ENCODE data around the gene MISP. TPM values are rescaled to one million over a fixed set of nuclear protein-coding genes. Genes with fewer than 3 reads are reported as not detected.

The MISP gene
- total and polyA plus RNA-seq, 2 of the 8 experiments (the other 6 are each of a cell fraction or from before 2014, with no cell fraction given), result 0.43 to 0.45 TPM

- no peak overlapping the region for H3K4me2 ChIP-seq (ENCODE audit: insufficient read depth in 1 of 2, low read depth in 2 of 2, low read length in 2 of 2)
- H3K27ac ChIP-seq (ENCODE audit: low read depth, low read length), result no peak overlapping the region
- POLR2A ChIA-PET (ENCODE audit: partially characterized antibody), result no interaction called here
- no peak for TF ChIP-seq JUND (IDR thresholded peaks at IDR 0.05; ENCODE audit: low read length)
- TF ChIP-seq CTCF (IDR thresholded peaks at IDR 0.05; ENCODE audit: control extremely low read depth in 1 of 3, insufficient read depth in 1 of 3, low read depth in 1 of 3, low read length in 3 of 3), result no peak
- TF ChIP-seq KDM1A (IDR thresholded peaks at IDR 0.05; ENCODE audit: borderline replicate concordance, low read length), result no peak
- TF ChIP-seq CBX5 (IDR thresholded peaks at IDR 0.05; ENCODE audit: low read depth, low read length), result no peak
- TF ChIP-seq EGR1 (IDR thresholded peaks at IDR 0.05; ENCODE audit: borderline replicate concordance, low read depth, low read length), result no peak
- no peak for TF ChIP-seq RNF2 (IDR thresholded peaks at IDR 0.05; ENCODE audit: borderline replicate concordance, low read depth, low read length, missing control alignments, poor library complexity, severe bottlenecking)
- no peak for TF ChIP-seq CEBPB (IDR thresholded peaks at IDR 0.05; ENCODE audit: low read depth, low read length)
- no peak for TF ChIP-seq SP1 (IDR thresholded peaks at IDR 0.05; ENCODE audit: low read depth, low read length)
- TF ChIP-seq POLR2A (IDR thresholded peaks at IDR 0.05; ENCODE audit: control extremely low read depth in 1 of 2, low read depth in 2 of 2, low read length in 2 of 2), result no peak
- TF ChIP-seq EZH2 (IDR thresholded peaks at IDR 0.05; ENCODE audit: low read depth, low read length, severe bottlenecking), result no peak
- no peak for TF ChIP-seq TAF1 (IDR thresholded peaks at IDR 0.05; ENCODE audit: low read depth, low read length)
- TF ChIP-seq MAX (IDR thresholded peaks at IDR 0.05), result no peak
These were observed 40.1 kb upstream of the MISP start for GRCh38 chr19:710767-711166.

More at GRCh38 chr19:710767-711166, 40.1 kb upstream of the MISP start:
- Histone ChIP-seq H3K4me3 (ENCODE audit: extremely low read depth in 1 of 4, insufficient read depth in 2 of 4, low read depth in 3 of 4, low read length in 4 of 4) (no peak overlapping the region), H2BK5ac (ENCODE audit: low read depth, low read length) (no peak overlapping the region), H3K79me2 (ENCODE audit: control insufficient read depth in 1 of 2, insufficient read depth in 2 of 2, low read length in 2 of 2) (no peaks in the 10 kb centered on the region), H3K9ac (replicated peaks in 1 of 4; ENCODE audit: extremely low read depth in 1 of 4, low read depth in 3 of 4, low read length in 3 of 4) (no peak overlapping the region), H3K4ac (replicated peaks; ENCODE audit: insufficient read length, low read depth, low read length) (no peak overlapping the region), H3K18ac (ENCODE audit: extremely low read depth, low read length) (no peak overlapping the region), H4K91ac (replicated peaks; ENCODE audit: insufficient read length, low read length) (no peak overlapping the region), H3K36me3 (ENCODE audit: control insufficient read depth in 2 of 4, insufficient read depth in 4 of 4, low read length in 3 of 4) (no peaks in the 10 kb centered on the region), H3K23ac (ENCODE audit: insufficient read length) (no peak overlapping the region), H3K4me1 (replicated peaks in 1 of 4; ENCODE audit: control insufficient read depth in 3 of 4, insufficient read depth in 4 of 4, low read length in 3 of 4) (peaks cover 1 to 10% (median 4%) of the 10 kb centered on the region in 4 experiments), H4K8ac (ENCODE audit: extremely low read depth, insufficient read depth, low read length) (no peak overlapping the region), H4K20me1 (replicated peaks in 1 of 2; ENCODE audit: control insufficient read depth in 1 of 2, insufficient read depth in 2 of 2, low read length in 2 of 2) (peaks cover 0 to 5% of the 10 kb centered on the region in 2 experiments), H3K23me2 (ENCODE audit: low read depth, low read length) (peaks cover 2% of the 10 kb centered on the region; the same call in 1 of the 2 replicates), H4K5ac (ENCODE audit: insufficient read length, low read depth, low read length) (no peak overlapping the region), H2AFZ (ENCODE audit: low read length) (no peak overlapping the region), H3K14ac (ENCODE audit: insufficient read length) (no peak overlapping the region), H2BK12ac (ENCODE audit: low read depth, low read length) (no peak overlapping the region), H2BK120ac (replicated peaks; ENCODE audit: low read depth, low read length) (no peak overlapping the region), H2AK5ac (ENCODE audit: low read depth, low read length) (no peak overlapping the region), H3K27me3 (replicated peaks in 1 of 4; ENCODE audit: control insufficient read depth in 3 of 4, extremely low read depth in 1 of 4, insufficient read depth in 3 of 4, low read length in 3 of 4) (peaks cover 0 to 2% (median 0%) of the 10 kb centered on the region in 4 experiments; a peak in 2 of 7 replicates), H3K56ac (replicated peaks; ENCODE audit: insufficient read length, low read depth, low read length) (no peak overlapping the region), H3K79me1 (ENCODE audit: low read depth, low read length) (no peaks in the 10 kb centered on the region; the same call in 1 of the 2 replicates), H2BK15ac (ENCODE audit: low read length) (no peak overlapping the region), H2BK20ac (ENCODE audit: low read length) (no peak overlapping the region), H3K9me3 (ENCODE audit: insufficient read depth in 2 of 2, low read depth in 1 of 2, low read length in 1 of 2) (peaks cover 4 to 6% of the 10 kb centered on the region in 2 experiments; a peak in 2 of 4 replicates)
- CTCF ChIA-PET (ENCODE audit: partially characterized antibody), result interaction anchor here (0.9 to 1.5 kb wide), 7 partner anchors 13 to 45 kb away, joined by 3 to 6 read pairs (median 3); no protein-coding TSS in a partner anchor
- DNase-seq (ENCODE audit: low read depth in 1 of 2, low spot score in 2 of 2), result no peak
- WGBS, 2 experiments (ENCODE audit: extremely low coverage in 1 of 2, insufficient coverage in 1 of 2, insufficient read length in 1 of 2, insufficient replicate concordance in 2 of 2, low coverage in 1 of 2, low lambda C conversion rate in 2 of 2, missing lambda C conversion rate in 1 of 2), result 86% methylated on average over 21 of the region's 21 CpGs; no CpG with 5 or more reads in 1 of the 2 experiments
- FAIRE-seq, result no peak
